ENCODE data around the gene MINK1. TPM values are rescaled to one million over a fixed set of nuclear protein-coding genes. Genes with fewer than 3 reads are reported as not detected.

Gene MINK1
- total and polyA plus RNA-seq, 2 of the 8 experiments (the other 6 are each of a cell fraction or from before 2014, with no cell fraction given), result 26.9 to 77.7 TPM

- WGBS, 2 experiments (ENCODE audit: extremely low coverage in 1 of 2, insufficient coverage in 1 of 2, insufficient read length in 1 of 2, insufficient replicate concordance in 2 of 2, low coverage in 1 of 2, low lambda C conversion rate in 2 of 2, missing lambda C conversion rate in 1 of 2), result 94% methylated on average over 17 of the region's 23 CpGs; no CpG with 5 or more reads in 1 of the 2 experiments
- FAIRE-seq, result no peak
- H3K79me2 ChIP-seq (ENCODE audit: control insufficient read depth in 1 of 2, insufficient read depth in 2 of 2, low read length in 2 of 2), result no peaks in the 10 kb centered on the region
Measured at GRCh38 chr17:4892499-4893221, 59.5 kb downstream of the MINK1 start.

More at GRCh38 chr17:4892499-4893221, 59.5 kb downstream of the MINK1 start:
- Histone ChIP-seq H2BK20ac (ENCODE audit: low read length) (no peak overlapping the region), H3K4me2 (ENCODE audit: insufficient read depth in 1 of 2, low read depth in 2 of 2, low read length in 2 of 2) (no peak overlapping the region), H2BK15ac (ENCODE audit: low read length) (no peak overlapping the region), H3K27ac (ENCODE audit: low read depth, low read length) (no peak overlapping the region), H4K5ac (ENCODE audit: insufficient read length, low read depth, low read length) (no peak overlapping the region), H3K9me3 (ENCODE audit: insufficient read depth in 2 of 2, low read depth in 1 of 2, low read length in 1 of 2) (no peaks in the 10 kb centered on the region), H3K18ac (ENCODE audit: extremely low read depth, low read length) (no peak overlapping the region), H3K4me1 (replicated peaks in 1 of 4; ENCODE audit: control insufficient read depth in 3 of 4, insufficient read depth in 4 of 4, low read length in 3 of 4) (no peaks in the 10 kb centered on the region; a peak in 1 of 7 replicates), H3K79me1 (ENCODE audit: low read depth, low read length) (no peaks in the 10 kb centered on the region; the same call in 1 of the 2 replicates), H2AK5ac (ENCODE audit: low read depth, low read length) (no peak overlapping the region), H2BK120ac (replicated peaks; ENCODE audit: low read depth, low read length) (no peak overlapping the region), H4K8ac (ENCODE audit: extremely low read depth, insufficient read depth, low read length) (no peak overlapping the region; the same call in 1 of the 2 replicates), H3K23ac (ENCODE audit: insufficient read length) (no peak overlapping the region), H3K14ac (ENCODE audit: insufficient read length) (no peak overlapping the region), H2BK5ac (ENCODE audit: low read depth, low read length) (no peak overlapping the region), H3K27me3 (replicated peaks in 1 of 4; ENCODE audit: control insufficient read depth in 3 of 4, extremely low read depth in 1 of 4, insufficient read depth in 3 of 4, low read length in 3 of 4) (no peaks in the 10 kb centered on the region), H4K91ac (replicated peaks; ENCODE audit: insufficient read length, low read length) (no peak overlapping the region), H3K4me3 (ENCODE audit: extremely low read depth in 1 of 4, insufficient read depth in 2 of 4, low read depth in 3 of 4, low read length in 4 of 4) (no peak overlapping the region), H3K36me3 (ENCODE audit: control insufficient read depth in 2 of 4, insufficient read depth in 4 of 4, low read length in 3 of 4) (peaks cover 11 to 39% (median 34%) of the 10 kb centered on the region in 4 experiments), H2BK12ac (ENCODE audit: low read depth, low read length) (no peak overlapping the region), H2AFZ (ENCODE audit: low read length) (no peak overlapping the region), H3K9ac (replicated peaks in 1 of 4; ENCODE audit: extremely low read depth in 1 of 4, low read depth in 3 of 4, low read length in 3 of 4) (no peak overlapping the region), H3K56ac (replicated peaks; ENCODE audit: insufficient read length, low read depth, low read length) (no peak overlapping the region), H3K4ac (replicated peaks; ENCODE audit: insufficient read length, low read depth, low read length) (no peak overlapping the region), H4K20me1 (replicated peaks in 1 of 2; ENCODE audit: control insufficient read depth in 1 of 2, insufficient read depth in 2 of 2, low read length in 2 of 2) (peaks cover 0 to 10% of the 10 kb centered on the region in 2 experiments), H3K23me2 (ENCODE audit: low read depth, low read length) (no peaks in the 10 kb centered on the region)
- POLR2A ChIA-PET (ENCODE audit: partially characterized antibody), result interaction anchor here (0.7 to 1.1 kb wide), 2 partner anchors 190 to 195 kb away, joined by 3 read pairs; no protein-coding TSS in a partner anchor
- CTCF ChIA-PET (ENCODE audit: partially characterized antibody), result interaction anchor here (0.9 to 3.5 kb wide), 3 partner anchors 10 to 267 kb away, joined by 3 to 23 read pairs (median 5); partner anchors contain the start of gene CHRNE
- TF ChIP-seq ASH2L (IDR thresholded peaks at IDR 0.05; ENCODE audit: low read length) (no peak), POLR2A (IDR thresholded peaks at IDR 0.05; ENCODE audit: control extremely low read depth in 1 of 2, low read depth in 2 of 2, low read length in 2 of 2) (no peak), USF2 (IDR thresholded peaks at IDR 0.05; ENCODE audit: low read length) (no peak), SIRT6 (IDR thresholded peaks at IDR 0.05; ENCODE audit: low read length) (no peak), CBX8 (IDR thresholded peaks at IDR 0.05; ENCODE audit: borderline replicate concordance, low read depth, low read length) (no peak), BRCA1 (IDR thresholded peaks at IDR 0.05; ENCODE audit: low read depth, low read length) (no peak), HDAC6 (IDR thresholded peaks at IDR 0.05; ENCODE audit: low read depth, low read length) (no peak), SIX5 (IDR thresholded peaks at IDR 0.05; ENCODE audit: low read depth, low read length) (no peak), NRF1 (IDR thresholded peaks at IDR 0.05; ENCODE audit: low read depth, low read length) (no peak), JUND (IDR thresholded peaks at IDR 0.05; ENCODE audit: low read length) (no peak), POU5F1 (IDR thresholded peaks at IDR 0.05; ENCODE audit: low read depth, low read length) (no peak), SIN3A (conservative IDR thresholded peaks at IDR 0.05 in 1 of 2, IDR thresholded peaks at IDR 0.05 in 1 of 2; ENCODE audit: low read depth in 1 of 2, low read length in 2 of 2) (no peak), CHD1 (IDR thresholded peaks at IDR 0.05; ENCODE audit: low read depth, low read length) (no peak)
- DNase-seq (ENCODE audit: low read depth in 1 of 2, low spot score in 2 of 2), result no peak
